GM12872 (cell line): ENCODE results near the gene ZNF493.

ENCODE experiments used
- CTCF ChIP-seq: IDR thresholded peaks from 3 replicates; pipeline ENCODE4 v1.5.1; 2011; ENCODE audit warnings: low read depth, mild to moderate bottlenecking, low read length, moderate library complexity; ENCODE audit not compliant: insufficient read depth

ZNF493 gene

GRCh38 chr19:21396893-21397572 is at the start of gene ZNF493:
Gene ZNF493, plus strand, starts transcription at chr19:21397133. Its CDS starts 105 bp downstream, at chr19:21397238.
- no peak for TF ChIP-seq CTCF

GRCh38 chr19:21352830-21353229 is 44.1 kb upstream of the ZNF493 start:
- TF ChIP-seq CTCF, result no peak

- TF ChIP-seq CTCF, result no peak
These were observed 38.0 kb upstream of the ZNF493 start, which contains the start of gene ZNF738 for GRCh38 chr19:21358768-21359451. Gene ZNF738, plus strand, starts transcription at chr19:21359000. Its CDS starts 141 bp downstream, at chr19:21359141.

- TF ChIP-seq CTCF, result no peak
These were observed 34.6 kb upstream of the ZNF493 start for GRCh38 chr19:21362291-21362690.

- TF ChIP-seq CTCF, result no peak
These were observed 12.9 kb upstream of the ZNF493 start for GRCh38 chr19:21383980-21384582.

GRCh38 chr19:21396121-21396520 is 812 bp upstream of the ZNF493 start:
- TF ChIP-seq CTCF, result no peak

- TF ChIP-seq CTCF, result no peak
These were observed 1.9 kb downstream of the ZNF493 start for GRCh38 chr19:21398851-21399250.
